Coronary artery (tissue), 2 donors: ENCODE measurements around the gene ZNF689.
A peak's percentile ranks its signal among the peaks of the same experiment; 100 is the strongest.

ENCODE experiments used
- DNase-seq: peaks from one replicate; pipeline ENCODE4 v3.0.0-alpha.2; 2017; ENCODE audit warnings: low spot score
- H3K27ac ChIP-seq, 2 donors: fragments of 200-600 bp; sonication (generic); one replicate each; pipeline ENCODE4 v1.5.1; 2016 to 2019
- H3K4me3 ChIP-seq: fragments of 200-600 bp; sonication (generic); 2 replicates; pipeline ENCODE4 v1.5.1; 2016; ENCODE audit warnings: mild to moderate bottlenecking, moderate library complexity
- TF ChIP-seq, protein P1 (sequence below): fragments of 200-600 bp; sonication (generic); IDR thresholded peaks from one replicate; pipeline ENCODE4 v1.5.1; 2019; ENCODE audit warnings: antibody characterized with exemption

ZNF689 gene

DNA sequence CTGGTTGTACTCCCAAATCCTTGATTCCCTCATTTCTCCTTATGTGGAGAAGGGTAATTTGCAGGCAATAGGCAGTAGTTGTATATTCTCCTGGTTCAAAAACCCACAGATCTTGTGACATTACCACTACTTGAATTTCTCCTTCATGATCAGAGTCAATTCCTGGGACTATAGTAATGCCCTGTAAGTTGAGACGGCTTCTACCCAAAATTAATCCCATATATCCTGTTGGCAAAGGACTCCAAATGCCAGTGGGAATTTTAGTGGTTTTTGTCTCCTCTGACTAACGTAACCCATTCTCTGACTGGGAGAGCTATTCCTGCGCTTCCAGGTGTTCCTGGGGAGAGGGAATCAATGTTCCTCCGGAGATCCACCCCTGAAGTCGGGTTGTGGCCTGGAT, 11.6 kb upstream of the ZNF689 start:
- no peak overlapping the region for H3K27ac ChIP-seq
- TF ChIP-seq, protein P1, sequence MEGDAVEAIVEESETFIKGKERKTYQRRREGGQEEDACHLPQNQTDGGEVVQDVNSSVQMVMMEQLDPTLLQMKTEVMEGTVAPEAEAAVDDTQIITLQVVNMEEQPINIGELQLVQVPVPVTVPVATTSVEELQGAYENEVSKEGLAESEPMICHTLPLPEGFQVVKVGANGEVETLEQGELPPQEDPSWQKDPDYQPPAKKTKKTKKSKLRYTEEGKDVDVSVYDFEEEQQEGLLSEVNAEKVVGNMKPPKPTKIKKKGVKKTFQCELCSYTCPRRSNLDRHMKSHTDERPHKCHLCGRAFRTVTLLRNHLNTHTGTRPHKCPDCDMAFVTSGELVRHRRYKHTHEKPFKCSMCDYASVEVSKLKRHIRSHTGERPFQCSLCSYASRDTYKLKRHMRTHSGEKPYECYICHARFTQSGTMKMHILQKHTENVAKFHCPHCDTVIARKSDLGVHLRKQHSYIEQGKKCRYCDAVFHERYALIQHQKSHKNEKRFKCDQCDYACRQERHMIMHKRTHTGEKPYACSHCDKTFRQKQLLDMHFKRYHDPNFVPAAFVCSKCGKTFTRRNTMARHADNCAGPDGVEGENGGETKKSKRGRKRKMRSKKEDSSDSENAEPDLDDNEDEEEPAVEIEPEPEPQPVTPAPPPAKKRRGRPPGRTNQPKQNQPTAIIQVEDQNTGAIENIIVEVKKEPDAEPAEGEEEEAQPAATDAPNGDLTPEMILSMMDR: no peak
- DNase-seq: no peak
- H3K4me3 ChIP-seq: no peak overlapping the region

DNA sequence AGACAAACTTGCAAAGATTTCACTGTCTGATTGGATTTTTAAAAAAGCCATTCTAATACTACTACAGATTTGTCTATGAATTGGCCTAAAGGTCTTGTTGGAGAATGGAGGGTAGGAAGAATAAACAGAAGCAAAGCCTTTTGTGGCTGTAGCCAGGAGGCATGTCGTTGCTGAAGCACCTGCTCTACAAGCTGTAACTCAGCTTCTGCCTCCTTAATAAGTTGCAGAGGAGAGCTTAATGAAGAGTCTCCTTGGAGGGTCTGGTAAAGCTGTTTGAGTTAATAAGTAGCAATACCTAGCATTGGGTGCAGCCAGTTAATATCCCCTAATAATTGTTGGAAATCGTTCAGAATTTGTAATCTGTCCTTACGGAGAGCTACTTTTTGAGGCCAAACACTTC, 10.0 kb upstream of the ZNF689 start:
- no peak for DNase-seq
- Histone ChIP-seq H3K4me3 (no peak overlapping the region), H3K27ac (no peak overlapping the region)
- TF ChIP-seq, protein P1: no peak

DNA sequence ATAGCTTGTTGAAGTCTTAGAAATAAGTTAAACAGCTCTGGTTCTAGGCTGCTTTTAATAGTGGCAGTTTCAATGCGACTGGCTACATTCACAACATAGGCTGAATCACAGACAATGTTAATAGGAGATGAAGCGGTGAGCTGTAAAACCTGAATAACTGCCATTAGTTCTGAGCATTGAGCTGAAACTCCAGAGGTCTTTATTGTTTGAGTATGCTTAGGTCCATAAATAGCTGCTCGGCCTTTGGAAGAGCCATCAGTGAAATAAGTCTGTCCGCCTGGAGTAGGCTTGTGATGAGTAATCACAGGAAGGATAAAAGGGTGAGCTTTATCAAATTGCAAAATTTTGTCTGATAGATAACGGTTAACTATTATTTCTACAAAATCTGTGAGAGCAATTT, 9.4 kb upstream of the ZNF689 start:
- Histone ChIP-seq H3K27ac (no peak overlapping the region), H3K4me3 (no peak overlapping the region)
- no peak for DNase-seq
- TF ChIP-seq, protein P1: no peak

DNA sequence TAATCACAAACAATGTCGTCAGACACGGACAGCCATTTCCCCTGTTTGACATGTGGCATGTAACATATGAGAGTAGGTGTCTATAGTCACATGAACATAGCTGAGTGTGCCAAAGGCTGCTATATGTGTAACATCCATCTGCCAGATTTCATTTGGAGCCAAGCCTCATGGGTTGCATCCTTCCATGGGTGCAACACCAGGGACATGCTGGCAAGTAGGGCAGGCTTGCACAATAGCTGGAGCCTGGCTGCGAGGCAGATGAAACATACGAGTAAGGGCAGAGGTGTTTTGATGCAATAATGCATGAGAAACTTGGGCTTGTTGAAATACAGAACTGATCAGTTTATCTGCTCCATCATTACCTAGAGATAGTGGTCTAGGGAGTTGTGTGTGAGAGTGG, 9.0 kb upstream of the ZNF689 start:
- Histone ChIP-seq H3K27ac (no peak overlapping the region), H3K4me3 (no peak overlapping the region)
- TF ChIP-seq, protein P1: no peak
- no peak for DNase-seq

DNA sequence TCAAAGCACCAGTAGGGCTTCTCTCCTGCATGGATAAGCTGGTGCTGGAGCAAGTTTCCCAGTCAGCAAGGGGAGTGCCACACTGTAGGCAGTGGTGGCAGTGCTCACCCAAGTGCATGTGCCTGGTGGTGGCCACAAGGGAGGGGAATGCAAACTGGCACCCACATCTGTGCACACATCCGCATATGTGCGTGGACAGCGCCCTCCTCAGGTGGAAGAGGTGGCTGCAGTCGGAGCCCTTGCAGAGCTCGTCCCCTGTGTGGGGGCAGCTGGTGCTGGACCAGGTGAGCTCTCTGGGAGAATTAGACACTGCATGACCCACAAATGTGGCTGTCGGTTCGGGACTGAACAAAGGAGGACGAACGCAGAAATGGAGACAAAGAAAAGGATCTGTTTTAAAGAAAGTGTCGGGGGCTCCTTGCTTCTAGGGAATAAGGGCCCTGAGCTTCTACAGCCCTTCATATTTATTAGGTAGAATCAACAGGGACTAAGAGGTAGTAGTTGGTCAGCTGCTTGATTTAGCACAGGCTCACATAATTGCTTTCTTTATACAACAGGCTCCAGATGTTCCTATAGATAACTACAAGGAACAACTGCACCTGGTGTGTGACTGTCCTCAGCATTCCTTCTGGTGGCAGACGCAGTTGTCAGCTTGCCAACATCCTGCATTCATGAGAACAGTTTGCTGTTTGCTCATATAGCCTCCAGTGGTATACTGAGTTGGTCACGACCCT, 5.3 kb upstream of the ZNF689 start:
- H3K27ac ChIP-seq: no peak overlapping the region
- DNase-seq: no peak
- TF ChIP-seq, protein P1: no peak
- no peak overlapping the region for H3K4me3 ChIP-seq

DNA sequence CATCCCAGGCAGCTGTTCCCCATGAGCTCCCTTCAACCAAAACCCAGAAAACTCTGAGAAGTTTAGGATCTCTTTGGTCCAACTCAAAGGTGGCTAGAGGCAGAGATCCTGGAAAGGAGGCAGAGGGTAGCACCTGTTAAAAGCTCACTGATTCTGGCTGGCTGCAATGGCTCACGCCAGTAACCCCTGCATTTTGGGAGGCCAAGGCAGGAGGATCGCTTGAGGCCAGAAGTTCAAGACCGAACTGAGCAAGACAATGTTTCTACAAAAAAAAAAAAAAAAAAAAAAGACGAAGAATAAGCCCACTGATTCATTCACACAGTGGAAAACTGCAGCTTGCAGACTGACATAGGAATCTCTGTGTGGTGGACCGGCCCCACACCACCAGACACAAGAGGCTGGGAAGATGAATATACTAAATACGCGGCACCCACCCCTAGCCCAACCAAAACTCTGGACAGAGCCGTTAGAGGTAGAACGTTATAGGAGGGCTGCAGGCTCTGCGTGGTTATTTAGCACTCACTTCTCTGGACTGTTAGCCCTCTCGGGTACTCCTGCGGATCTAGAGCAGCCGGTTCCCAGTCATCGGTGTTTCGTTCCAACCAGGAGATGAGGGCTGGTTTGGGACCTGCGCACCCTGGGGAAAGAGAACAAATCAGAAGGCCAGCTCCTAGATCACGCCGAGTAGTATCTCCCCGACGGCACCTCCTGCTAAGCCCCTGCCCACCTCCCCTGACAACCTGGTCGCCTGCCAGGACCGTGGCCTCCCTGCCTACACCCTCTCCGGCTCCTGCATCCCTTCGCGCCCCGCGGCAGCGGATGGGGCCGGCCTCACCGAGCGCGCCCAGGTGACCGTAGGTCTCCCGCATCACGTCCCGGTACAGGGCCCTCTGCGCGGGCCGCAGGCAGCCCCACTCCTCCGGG, 925 bp downstream of the ZNF689 start:
- Histone ChIP-seq H3K4me3 (peak overlapping the region; percentile 88), H3K27ac (peak overlapping the region; percentile 89 to 92)
- DNase-seq: peak; percentile 76
- TF ChIP-seq, protein P1: no peak
